SK-N-MC (cell line): Measurements from ENCODE around the gene C17orf50.

ENCODE experiments used
- EZH2 ChIP-seq: fragments of 200-600 bp; sonication (generic); IDR thresholded peaks from one replicate; pipeline ENCODE4 v1.6.1; 2017; ENCODE audit warnings: antibody characterized with exemption
- POLR2AphosphoS5 ChIP-seq: IDR thresholded peaks from 2 replicates; pipeline ENCODE4 v1.6.1; 2012; ENCODE audit warnings: mild to moderate bottlenecking, low read depth, low read length, borderline replicate concordance

DNA sequence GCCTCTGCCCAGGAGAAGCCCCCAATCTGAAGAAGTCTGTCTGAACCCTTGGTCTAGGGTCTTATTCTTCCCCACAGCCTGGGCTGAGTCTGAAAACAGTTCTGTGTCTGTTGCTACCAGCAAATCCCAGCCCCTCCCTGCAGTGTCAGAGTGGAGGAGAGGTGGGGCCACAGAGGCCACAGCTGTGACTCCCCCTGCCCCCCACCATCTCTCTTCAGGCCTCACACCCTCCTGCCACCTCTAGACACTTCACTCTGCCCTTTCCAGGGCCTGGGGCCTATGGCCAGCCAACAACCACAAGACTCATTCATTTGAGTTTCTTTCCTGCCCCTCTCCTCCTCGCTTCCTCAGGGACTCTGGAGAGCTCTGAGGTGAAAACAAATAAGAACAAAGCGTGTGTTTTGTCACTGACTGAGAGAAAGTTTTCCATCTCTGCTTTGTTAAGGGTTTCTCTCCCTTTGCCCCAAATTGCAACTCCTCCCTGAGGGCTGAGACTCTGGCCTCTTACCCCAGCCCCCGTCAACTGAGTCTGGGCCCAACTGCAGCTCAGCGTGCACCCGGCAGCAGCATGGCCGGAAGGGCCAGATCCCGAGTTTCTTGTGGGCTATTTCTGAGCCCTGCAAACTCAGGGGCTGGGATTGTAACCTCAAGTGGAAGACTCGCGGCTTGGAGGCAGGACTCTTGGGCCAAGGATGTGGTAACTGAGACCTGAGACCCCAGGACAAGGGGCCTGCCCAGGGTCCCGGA lies 13.2 kb downstream of the C17orf50 start:
- TF ChIP-seq POLR2AphosphoS5 (no peak), EZH2 (no peak)
